ENCODE data around the gene CAP1.
A peak's percentile ranks its signal among the peaks of the same experiment; 100 is the strongest.

Gene CAP1

DNA sequence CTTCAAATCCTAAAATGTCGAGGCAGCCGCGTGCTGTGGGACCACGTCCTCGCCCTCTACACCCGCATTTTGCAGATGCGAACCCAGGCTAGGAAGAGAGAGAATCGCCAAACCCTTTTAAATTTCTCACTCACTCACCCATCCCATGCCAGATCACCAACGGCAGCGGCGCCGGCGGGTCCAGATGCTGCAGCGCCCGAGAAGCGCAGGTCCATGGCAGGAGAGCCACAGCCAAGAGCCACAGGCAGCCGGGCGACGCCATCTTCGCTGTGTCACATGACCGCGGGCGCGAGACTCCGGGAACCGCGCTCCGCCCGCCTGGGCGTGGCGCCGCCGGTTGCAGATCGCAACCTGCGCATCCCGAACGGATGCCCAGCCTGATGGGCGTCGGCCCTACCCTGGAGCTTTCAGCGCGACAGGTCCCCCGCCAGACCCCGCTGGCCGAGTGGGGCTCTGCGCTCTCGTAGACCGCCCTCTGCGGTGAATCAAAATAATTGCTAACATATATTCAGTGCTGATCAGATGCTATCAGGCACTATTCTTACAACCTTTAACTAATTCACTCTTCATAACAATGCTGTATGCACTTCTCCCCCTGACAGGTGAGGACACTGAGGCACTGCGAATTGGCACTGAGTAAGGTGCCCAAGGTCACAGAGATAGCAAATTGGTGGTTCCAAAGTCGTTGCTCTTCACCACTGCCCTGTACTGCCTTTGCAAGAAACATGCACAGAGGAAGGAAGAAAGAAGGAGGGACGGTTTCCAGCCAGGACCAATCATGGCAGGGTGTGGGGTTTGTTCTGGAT lies 56.7 kb downstream of the CAP1 start, which contains the start of gene PPT1:
TSS of gene PPT1 (minus strand) at position 276 of the 806 bp plus-strand sequence. CDS start at position 262, 14 bp downstream.
- peak; percentile 83 to 86 (median 84) for DNase-seq

DNA sequence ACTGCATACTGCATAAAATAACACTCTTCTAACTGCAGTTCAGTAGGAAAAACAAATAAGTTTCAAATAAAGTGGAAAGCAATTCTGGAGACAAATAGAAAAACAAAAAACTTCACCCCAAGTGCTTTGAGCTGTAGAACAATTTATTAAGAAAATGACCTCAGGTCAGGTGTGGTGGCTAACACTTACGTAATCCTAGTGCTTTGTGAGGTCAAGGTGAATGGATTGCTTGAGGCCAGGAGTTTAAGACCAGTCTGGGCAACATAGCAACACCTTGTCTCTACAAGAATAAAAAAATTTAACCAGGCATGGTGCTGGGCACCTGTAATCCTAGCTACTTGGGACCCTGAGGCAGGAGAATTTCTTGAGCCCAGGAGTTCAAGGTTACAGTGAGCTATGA lies 61.5 kb downstream of the CAP1 start:
- DNase-seq = no peak

DNA sequence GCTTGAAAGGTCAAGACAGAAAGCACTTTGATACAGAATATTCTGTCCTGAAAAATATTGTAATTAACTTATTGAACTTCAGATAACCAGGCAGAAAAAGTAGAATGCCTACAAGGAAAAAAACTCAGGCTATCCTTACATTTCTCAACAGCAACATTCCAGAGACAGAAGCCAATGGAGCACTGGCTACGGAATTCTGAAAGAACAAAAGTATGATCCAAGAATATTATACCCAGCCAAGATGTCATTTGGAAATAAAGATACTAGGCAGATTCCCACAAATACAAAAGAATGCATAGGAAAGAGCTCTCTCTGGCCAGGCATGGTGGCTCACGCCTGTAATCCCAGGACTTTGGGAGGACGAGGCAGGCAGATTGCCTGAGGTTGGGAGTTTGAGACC lies 62.4 kb downstream of the CAP1 start:
- DNase-seq = no peak

- DNase-seq = no peak
Observed at GRCh38 chr1:40105028-40105427, 64.5 kb downstream of the CAP1 start.

- DNase-seq = no peak
Observed at GRCh38 chr1:40107290-40107959, 66.9 kb downstream of the CAP1 start.

DNA sequence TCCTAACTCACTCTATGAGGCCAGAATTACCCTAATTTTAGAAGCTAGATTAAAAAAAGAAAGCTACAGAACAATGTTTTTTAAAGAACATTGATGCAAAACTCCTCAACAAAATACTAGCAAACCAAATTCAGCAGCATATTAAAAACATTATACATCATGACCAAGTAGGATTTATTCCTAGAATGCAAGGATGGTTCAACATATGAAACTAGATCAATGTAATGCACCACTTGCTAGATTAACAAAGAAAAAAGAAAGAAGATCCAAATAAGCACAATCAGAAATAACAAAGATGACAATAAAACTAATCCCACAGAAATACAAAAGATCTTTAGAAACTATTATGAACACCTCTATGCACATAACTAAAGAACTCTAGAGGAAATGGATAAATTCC lies 69.9 kb downstream of the CAP1 start:
- DNase-seq = no peak

DNA sequence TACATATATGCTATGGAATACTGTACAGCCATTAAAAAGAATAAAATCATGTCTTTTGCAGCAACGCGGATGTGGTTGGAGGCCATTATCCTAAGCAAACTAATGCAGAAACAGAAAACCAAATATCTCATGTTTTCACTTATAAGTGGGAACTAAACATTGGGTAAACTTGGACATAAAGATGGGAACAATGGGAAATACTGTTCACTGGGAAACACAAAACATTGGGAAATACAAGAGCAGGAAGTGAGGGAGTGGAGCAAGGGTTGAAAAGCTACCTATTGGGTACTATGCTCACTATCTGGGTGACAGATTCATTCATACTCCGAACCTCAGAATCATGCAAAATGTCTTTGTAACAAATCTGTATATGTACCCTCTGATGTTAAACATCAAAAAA lies 73.9 kb downstream of the CAP1 start:
- DNase-seq = no peak

DNA sequence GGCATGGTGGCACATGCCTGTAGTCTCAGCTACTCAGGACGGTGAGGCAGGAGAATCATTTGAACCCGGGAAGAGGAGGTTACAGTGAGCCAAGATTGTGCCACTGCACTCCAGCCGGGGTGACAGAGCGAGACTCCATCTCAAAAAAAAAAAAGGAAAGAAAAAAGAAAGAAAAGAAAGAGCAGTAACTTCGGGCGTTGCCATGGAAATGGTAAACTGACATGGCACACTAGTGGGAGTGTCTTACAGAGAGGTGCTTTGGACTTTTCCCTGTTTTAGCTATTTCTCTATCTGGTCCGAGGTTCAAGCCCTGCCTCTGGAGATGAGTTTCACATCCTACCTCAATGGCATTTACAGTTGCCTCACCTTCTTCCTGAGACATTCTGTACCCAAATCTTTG lies 79.6 kb downstream of the CAP1 start:
- no peak for DNase-seq

All from NCI-H1417 (cell line).